Measurements from ENCODE around the gene THAP2.

GRCh38 chr12:71704920-71705319 lies 40.8 kb downstream of the THAP2 start:
- TF ChIP-seq CTCF (IDR thresholded peaks at IDR 0.05) = no peak
- TF ChIP-seq POLR2A (IDR thresholded peaks at IDR 0.05; ENCODE audit: low read length) = no peak
- no peak for TF ChIP-seq CEBPB (IDR thresholded peaks at IDR 0.05)
- TF ChIP-seq EHMT2 (IDR thresholded peaks at IDR 0.05; ENCODE audit: low read depth) = no peak
- TF ChIP-seq ZFP36 (IDR thresholded peaks at IDR 0.05; ENCODE audit: borderline replicate concordance, partially characterized antibody) = no peak
- TF ChIP-seq REST (IDR thresholded peaks at IDR 0.05) = no peak
- TF ChIP-seq CHD2 (IDR thresholded peaks at IDR 0.05; ENCODE audit: low read length, partially characterized antibody) = no peak
- no peak for TF ChIP-seq HDAC2 (IDR thresholded peaks at IDR 0.05)
- no peak for TF ChIP-seq RAD21 (conservative IDR thresholded peaks at IDR 0.05 in 1 of 2, IDR thresholded peaks at IDR 0.05 in 1 of 2)
- TF ChIP-seq RCOR1 (IDR thresholded peaks at IDR 0.05; ENCODE audit: low read depth, low read length) = no peak
